ENCODE results near the gene PCNX1. TPM values are rescaled to one million over a fixed set of nuclear protein-coding genes. Genes with fewer than 3 reads are reported as not detected.

PCNX1 gene
- total RNA-seq, result 10 to 100 TPM; 44.0 to 46.1 TPM

GRCh38 chr14:70907176-70907995 is at the start of gene PCNX1:
Gene PCNX1 (plus strand): TSS chr14:70907459. CDS start chr14:70907851, 392 bp downstream.

Small RNA genes within 50 kb of the gene (small RNA-seq; reads per million reads assigned to genes)
- gene AC005230.1 (0 reads per million in 2 donors), gene GTF3AP2 (0 to 0.06 reads per million in 2 donors)

Other genes with a start within 250 kb of the PCNX1 start
- gene MAP3K9, start 97.9 kb upstream of the PCNX1 start, total RNA-seq, result 1 to 10 TPM in 1 of 2 donors, under 1 TPM in 1; 0.67 to 1.7 TPM

Measured in melanocyte of skin (primary cell).